HG02678 (cell line): ENCODE measurements around the gene ANKUB1.

Experiments
- ATAC-seq: cut with Tn5 transposase; IDR thresholded peaks from one replicate; pipeline ENCODE4 v1.9.1; 2021; ENCODE audit warnings: mild to moderate bottlenecking, moderate library complexity; ENCODE audit not compliant: unreplicated experiment

Gene ANKUB1

DNA sequence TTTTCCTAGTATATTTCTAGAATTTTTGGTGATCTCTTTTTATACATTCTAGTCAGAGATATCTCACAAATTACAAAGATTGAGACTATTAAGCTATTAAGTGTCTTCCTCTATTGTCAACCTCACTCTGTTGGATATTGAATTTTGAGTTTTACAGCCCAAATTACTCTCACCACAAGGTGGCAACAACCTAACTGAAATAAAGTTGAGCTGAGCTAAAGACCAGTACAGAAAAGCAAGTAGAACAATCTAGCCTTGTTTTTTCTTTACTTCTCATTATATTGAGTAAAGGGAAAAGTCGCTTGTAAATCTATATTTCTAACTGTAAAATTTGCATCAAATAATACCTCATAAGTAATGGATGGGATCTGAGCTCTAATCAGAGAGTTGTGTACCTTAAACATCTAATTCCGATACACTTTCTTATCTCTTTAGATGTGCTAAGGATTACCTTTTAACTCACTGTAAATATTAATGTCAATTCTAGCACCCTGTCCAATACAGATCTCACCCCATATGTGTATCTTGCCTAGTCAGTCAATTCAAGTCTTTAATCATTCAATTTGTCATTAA lies 26.5 kb downstream of the ANKUB1 start:
- ATAC-seq, result no peak

DNA sequence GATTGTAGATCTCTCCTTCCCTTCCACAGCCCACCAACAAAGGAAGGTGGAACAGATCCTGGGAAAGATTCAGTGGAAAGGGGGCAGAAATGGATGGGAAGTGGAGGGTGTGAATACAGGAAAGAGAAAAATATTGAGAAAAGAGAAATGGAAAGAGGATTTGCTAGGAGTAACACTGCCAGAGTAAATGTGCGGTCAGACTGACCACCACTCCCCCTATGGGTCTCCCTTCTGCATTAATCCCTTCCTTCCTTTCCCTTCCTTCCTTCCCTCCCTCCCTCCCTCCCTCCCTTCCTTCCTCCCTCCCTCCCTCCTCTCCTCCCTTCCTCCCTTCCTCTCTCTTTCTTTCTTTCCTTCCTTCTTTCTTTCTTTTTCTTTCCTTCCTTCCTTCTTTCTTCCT lies 28.1 kb downstream of the ANKUB1 start:
- ATAC-seq, result no peak

DNA sequence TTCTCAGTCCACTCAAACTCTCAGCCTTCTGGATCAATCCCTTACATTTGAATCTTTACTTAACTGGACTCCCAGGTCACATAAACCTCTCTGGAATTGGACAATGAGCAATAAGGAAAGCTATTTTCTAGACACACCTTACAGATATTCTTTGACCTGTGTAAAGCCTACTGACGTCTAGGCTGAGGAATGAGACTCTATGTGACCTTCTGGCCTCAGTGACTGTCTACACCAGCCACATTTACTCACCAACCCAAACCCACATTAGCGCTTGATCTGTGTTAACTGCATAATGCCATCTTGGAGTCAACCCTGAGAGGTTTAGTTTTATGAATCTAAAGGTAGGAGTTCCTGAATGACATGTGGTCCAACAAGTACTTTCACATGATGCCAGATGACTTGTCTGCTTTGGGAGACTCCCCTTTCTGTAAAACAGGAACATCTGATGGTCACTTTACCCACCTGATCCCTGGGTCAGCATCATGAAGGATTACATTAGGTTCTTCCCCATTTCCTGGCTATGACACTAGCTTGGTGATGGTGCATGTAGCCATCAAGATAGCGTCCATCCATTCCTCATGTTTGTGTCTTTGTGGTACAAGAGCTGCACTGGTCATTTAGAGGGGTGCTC lies 28.7 kb downstream of the ANKUB1 start:
- ATAC-seq, result no peak

DNA sequence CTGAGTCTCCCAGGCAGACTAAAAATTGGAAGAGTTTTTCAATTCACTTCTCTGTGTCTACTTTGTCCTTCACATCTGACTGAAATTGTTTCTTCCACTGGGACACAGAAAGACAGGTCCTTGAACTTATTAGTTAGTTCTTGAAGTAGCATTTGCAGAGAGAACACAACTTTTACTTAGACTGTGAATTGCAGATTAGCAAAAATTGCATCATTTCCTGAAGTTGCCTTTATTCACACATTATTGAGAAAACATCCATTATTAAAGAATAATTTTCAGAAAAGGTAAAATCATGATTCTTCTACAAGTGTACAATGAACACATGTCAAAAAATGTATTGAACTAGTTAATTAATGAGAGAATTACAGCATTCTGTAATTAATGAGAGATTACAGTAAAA lies 38.6 kb downstream of the ANKUB1 start:
- no peak for ATAC-seq

DNA sequence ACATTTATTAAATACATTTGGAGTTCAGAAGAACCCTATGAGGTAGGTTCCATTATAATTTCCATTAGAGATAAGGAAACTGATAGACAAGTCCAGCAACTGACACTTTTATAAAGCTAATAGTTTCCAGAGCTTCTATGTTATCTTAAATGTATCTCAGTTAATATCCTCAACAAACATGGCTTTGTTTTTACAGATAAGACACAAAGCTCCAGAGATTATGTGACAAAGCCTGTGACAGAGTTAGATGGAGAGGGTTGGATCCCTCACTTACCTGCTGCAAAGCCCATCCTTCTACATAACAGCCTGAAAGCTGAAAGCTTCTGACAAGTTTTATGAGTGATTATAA lies 39.6 kb downstream of the ANKUB1 start:
- peak; percentile 5 for ATAC-seq

DNA sequence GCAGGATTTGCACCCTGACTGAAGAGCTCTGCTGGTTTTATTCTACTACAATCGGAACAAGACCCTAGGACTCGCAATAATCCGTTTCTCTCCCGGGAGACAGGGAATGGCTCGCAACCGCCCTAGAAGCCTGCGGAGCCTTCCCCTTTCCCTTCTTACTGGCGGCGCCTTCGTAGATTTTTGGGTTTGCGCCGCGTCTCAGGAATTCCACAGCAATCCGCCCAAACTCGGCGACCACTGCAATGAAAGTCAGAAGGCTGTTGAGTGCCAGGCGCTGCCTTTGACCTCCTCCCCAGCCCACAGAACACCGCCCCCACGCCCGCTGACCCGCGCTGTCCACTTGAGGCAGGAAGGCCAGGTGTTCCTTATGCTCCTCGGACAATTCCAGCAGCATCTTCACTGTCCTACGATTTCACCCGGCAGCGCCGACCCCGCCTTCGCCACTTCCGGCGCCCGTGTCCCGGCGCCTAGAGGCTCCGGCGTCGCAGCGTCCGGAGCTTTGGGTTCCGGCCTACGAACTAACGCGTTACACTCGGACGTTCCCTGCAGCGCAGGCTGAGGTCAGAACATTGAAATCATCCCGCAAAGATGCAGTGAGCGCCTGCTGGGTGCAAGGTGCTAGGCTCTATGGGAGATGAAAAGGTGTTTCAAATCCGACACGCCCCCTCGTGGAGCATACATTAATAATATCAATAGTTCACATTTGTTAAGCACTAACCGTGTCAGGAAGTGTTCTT lies 40.1 kb downstream of the ANKUB1 start, which contains the start of gene COMMD2:
Gene COMMD2 (minus strand): TSS at position 439 of the 737 bp plus-strand sequence. CDS start 45 bp downstream, at position 394.
- peak; percentile 97 for ATAC-seq

DNA sequence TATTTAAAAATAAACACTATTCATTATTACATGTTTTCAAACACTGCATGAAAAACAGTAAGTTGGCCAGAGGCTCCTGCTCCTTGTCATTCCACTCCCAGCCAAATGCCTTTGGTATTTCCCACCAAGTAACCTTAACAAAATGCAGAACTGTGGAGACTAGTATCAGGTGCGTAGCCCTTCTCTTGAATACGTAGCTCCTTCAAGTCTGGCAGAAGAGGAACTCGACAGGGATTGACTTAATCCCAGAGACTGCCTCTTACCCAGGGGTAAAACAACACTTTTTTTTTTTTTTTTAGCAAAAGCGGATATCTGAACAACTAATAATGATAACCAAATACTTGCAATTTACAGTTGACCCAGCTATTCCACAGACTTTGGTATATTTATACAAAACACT lies 40.8 kb downstream of the ANKUB1 start:
- ATAC-seq, result no peak

DNA sequence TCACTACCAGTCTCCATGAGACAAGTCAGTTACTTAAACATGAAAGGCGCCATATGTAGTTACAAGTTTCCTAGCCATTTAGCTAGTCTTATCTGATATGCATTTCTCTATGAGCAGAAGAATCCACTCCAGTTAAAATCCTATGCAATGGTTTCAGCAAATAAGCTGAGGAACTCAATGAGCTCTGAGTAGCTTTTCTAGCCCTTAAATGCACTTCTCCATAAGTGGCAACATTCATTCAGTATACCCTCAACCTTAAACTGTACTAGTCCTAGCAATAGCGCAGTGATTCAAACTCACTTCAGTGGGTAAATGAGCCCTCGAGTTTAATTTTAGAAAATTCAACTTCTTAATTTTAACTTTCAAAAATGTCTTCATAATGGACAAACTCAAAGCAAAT lies 47.7 kb downstream of the ANKUB1 start:
- ATAC-seq, result no peak

DNA sequence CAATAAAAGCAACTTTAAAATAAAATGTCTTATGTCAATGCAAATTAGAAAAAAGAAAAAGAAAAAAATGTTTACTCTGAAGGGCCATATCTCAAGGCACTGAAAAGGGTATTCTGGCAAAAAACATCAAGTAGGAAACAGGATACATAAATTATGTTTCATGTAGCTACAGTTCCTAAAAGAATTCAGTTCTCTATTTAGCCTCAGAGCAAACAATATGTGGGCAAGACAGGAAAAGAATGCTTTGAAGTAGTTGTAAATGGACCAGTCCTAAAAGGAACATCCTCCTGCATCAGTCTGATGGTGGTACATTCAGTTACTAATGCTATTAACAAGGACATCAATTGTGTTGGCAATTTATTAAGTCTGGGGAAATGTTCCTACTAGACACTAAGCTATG lies 48.2 kb downstream of the ANKUB1 start:
- no peak for ATAC-seq

DNA sequence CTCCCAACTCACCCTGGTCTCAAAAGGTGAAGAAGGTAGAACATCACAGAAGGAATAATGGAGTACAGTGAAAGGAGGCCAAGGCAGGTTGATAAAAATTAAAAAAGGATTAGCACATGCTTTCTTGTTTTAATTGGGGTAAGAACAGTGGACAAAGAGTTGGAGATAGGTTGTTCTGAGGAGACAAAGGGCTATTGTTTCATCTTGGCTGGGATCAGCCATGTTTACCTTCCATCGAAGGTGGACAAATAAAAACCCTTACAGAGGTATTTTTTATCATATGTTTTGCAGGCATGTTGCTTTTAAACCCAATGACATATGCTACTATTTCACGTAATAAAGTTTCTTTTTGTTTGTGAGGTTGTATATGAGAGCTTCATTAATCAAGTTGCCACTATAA lies 53.0 kb downstream of the ANKUB1 start:
- no peak for ATAC-seq

DNA sequence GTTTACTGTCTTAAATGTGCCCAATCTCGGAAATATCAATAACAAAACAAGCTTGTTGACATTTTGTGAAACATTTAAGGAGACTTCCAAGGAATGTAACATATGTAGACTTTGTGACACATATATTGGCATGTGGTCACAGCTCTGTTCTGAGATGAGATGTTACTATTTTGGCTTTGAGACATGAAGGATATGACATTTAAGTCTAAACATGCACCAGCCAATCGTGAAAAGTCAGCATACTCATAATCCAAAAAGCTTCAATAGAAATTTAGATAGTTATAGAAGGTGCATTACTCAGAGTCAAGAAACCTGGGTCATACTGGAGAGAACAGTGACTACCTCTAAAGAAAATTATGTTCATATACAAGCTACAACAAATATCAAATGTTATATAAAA lies 53.5 kb downstream of the ANKUB1 start:
- ATAC-seq, result no peak

DNA sequence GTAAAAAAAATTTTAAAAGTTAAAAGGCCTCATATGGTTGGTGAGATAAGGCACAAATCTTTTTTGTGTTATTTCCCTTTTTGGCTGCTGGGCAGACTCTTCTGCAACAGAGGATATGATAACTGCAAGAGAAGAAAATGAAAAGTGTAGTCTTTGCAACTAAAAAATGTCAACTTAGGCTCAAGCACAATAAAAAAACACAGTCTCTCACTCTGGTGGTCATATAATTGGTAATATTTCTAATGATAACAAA lies 55.5 kb downstream of the ANKUB1 start:
- no peak for ATAC-seq

DNA sequence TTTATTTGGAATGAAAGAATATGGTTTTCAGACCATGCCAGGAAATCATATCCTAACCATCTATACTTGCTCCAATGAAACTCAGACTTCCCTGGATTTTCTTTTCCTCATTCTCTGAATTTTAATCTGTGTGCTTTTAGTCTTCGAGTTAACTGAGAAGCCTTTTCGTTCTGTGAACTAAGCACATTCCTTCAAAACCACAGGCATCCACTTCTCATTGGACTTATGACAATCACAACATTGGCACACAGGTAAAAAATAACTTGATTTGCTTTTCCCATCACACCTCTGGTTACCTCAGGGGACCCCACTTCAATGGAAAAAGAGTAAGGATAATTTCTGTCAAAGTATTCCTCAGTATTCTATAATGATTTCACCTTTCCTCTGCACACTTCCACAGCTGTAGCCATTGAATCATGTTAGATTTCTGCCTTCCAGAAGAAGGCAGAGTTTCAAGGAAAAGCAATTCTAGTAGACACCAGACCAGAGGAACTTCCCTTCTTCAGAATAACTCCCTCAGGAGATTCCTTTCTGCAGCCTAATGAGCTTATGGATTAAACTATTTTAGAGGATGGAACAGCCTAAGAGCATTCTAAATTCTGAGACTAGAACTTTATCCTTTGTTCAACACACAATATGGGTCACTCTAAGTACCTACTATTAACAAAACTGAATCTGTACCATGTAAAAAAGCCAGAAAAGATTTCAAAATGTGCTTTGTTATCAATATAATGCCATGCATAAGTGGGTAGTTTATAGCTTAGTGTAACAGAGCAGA lies 56.0 kb downstream of the ANKUB1 start:
- ATAC-seq, result no peak

DNA sequence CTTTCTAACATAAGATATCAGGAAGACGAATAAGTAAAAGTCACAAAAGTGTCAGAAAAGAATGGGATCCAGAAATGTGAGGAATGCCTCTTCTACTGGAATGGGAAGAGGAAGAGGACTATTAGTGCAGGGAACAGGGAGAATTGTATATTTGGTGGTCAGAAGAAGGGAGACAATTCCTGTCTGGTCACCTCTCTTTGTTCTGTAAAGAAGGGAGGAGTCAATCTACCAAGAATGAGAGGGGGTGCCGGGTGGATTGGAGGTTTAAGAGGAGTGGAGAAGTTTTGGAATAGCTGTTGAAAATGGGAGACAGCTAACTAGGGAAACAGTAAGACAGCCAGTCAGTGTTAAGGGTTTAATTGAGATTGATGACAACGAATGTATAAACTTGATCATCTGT lies 60.1 kb downstream of the ANKUB1 start:
- ATAC-seq, result no peak

DNA sequence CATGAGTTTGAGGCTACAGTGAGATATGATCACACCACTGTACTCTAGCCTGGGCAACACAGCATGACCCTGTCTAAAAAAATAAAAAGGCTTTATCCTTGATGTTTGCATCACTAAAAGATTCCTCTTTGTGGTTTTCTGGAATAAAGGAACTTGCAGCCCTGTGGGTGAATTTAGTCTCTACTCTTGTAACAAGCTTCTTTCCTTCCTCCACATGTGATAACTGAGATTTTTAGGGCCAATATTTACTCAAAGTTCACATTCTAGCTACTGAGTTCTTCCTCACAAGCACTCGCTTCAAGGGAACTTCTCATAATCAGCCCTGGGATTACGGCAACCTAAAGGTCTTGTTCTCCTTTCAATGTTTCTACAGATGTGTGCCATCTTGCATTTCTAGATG lies 64.7 kb downstream of the ANKUB1 start:
- no peak for ATAC-seq

DNA sequence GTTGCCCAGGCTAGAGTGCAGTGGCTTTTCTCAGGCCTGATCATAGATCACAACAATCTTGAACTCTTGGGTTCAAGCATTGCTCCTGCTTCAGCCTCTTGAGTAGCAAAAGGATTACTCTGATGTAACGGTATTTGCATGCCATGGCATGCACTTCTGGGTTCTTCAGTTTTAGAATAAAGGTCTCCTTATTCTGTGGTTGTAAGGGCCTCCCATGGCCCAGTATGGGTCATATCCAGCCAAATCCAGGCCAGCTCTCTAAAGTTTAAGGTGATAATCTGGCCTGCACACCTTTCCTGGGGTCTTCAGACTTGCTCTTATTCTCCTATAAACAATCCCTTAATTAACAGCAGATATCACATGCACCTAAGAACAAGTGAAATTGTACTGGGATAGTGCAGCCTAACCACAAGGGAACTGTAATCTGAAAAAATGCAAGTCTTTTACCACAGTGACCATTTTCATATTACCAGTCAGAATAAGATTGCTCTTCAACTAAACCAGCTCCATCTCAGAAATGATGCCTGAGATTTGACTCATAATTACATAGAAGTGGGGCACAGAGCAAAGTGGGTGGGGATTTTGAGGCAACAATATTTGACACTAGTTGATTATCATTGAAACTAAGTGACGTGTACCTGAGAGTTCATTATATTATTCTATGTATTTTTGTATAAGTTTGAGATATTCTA lies 65.5 kb downstream of the ANKUB1 start:
- peak; percentile 45 for ATAC-seq

DNA sequence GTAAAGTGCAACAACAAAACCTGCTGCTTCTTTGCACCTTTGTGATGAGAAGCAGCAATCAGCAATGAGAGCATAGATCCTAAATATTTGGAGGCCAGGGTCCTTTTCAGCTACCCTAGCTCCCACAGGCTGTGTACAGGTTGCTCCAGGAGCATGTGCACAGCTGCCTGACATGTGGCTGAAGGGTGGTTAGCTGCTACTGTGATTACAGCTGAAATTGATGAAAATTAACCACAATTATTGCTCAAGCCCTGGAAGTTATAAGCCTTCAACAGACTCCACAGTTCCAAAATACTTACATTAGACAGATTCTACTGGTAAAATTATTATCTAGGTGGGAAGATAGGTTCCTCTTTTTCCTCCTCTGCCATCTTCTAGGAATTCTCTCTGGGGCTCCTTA lies 68.6 kb downstream of the ANKUB1 start:
- no peak for ATAC-seq

DNA sequence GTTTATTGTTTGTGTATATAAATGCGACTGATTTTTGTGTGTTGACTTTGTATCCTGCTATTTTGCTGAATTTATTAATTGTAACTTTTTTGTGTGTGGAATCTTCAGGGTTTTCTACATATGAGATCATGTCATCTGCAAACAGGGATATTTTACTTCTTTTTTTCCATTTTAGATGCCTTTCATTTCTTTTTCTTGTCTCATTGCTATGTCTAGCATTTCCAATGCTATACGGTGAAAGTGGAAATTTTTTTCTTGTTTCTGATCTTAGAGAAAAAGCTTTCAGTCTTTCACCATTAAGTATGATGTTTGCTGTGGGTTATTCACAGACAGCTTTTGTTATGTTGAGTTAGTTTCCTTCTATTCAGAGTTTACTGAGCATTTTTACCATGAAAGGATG lies 71.4 kb downstream of the ANKUB1 start:
- ATAC-seq, result no peak

DNA sequence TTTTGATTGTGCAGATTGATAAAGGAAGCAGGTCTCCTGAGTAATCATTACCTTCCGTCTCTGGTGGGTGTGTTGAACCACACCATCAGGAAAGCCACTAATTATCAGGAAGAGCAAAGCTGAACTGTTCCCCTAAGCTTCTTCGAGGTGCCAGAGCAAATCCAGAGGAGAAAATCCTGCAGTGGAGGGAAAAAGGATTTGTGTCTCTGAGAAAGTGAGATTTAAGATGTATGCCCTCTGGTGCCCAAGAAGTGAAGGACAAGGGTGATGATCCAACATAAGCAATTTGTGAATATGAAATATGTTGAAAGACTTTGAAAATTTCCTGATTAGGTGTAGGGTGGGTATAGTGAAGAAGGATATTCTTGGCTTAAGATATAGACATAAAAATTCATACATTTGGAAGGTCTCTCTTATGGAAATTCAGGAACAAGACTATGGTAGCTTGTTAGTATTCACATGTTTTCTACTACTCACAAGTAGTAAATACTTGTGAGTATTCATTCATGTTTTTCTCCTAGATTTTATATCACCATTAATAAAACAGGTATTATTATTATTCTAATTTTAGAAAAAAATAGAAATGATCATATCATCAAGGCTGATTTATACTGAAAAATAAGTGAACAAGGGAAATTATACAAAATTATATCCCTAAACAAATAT lies 74.8 kb downstream of the ANKUB1 start:
- ATAC-seq, result no peak

DNA sequence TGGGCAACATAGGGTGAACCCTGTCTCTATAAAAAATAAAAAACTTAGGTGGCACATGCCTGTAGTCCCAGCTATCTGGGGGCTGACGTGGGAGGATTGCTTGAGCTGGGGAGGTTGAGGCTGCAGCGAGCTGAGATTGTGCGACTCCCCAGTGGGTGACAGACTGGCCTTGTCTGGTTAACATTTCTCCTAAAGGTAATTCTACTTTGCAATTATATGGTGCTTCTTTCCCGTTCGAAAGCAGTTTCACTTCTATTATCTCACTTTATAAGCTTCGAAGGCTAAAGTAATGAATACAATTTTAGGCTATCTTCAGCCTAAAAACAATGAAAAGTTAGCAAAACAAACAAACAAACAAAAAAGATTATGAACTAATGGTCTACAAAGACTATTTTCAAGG lies 75.4 kb downstream of the ANKUB1 start:
- ATAC-seq, result no peak

DNA sequence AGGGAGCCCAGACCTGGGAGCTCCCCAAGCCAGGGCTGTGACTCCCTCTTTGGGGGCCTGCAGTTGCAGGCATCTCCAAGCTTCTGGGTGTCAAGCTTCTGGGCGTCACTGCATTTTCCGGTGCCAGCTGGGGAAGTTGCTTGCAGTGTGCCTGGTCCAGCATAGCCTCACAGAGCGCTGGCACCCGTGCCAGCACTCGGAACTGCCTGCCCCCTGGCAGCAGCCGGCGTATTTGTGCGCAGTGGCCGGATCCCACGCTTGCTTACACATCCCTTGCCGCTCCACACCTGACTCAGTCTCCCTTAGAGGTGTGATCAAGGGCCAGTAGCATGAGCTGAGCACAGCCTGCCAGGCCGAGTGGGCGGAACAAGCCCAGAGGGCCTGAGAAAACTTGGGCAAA lies 77.1 kb downstream of the ANKUB1 start:
- ATAC-seq, result no peak
